Hindlimb muscle (tissue), 1 donor: ENCODE data around the gene MORC1. TPM values are rescaled to one million over a fixed set of nuclear protein-coding genes. Genes with fewer than 3 reads are reported as not detected.
"Not testable (repeated sequence)": the region's sequence is repeated elsewhere in the genome, so short reads cannot be mapped to it uniquely, and the experiment has no call there.

Experiments used
- DNase-seq: peaks from one replicate; pipeline ENCODE4 v3.0.0-alpha.2; 2013
- polyA plus RNA-seq: library from polyadenylated mRNA; unstranded; fragments of 120-200 nt; gene quantifications from one replicate; pipeline ENCODE4 v1.2.1, GENCODE V29; 2013; ENCODE audit not compliant: insufficient read length

The MORC1 gene
- polyA plus RNA-seq, 1 donor = not detected

DNA sequence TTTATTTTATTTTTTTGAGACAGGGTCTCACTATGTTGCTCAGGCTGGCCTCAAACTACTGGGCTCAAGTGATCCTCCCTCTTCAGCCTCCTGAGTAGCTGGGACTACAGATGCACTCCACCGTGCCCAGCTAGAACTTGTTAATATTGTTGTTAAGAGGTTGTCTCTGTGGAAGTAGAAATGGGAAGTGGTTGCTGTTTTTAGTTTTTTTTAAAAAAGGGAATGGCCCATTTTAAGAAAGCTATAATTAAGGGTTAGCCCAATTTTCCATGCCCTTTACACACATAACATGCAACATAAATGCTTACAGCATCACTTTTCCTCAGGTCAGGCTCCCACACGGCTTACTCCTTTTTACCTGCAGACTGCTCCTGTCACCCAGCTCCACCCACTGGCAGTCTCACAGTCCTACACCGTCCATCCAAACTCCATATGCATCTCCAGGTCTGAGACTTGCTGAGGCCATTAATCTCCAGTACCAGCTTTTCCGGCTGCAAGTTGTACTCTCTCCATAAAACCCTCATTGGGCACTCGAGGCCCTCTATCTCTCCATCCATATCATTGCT lies 19.8 kb downstream of the MORC1 start:
- no peak for DNase-seq

DNA sequence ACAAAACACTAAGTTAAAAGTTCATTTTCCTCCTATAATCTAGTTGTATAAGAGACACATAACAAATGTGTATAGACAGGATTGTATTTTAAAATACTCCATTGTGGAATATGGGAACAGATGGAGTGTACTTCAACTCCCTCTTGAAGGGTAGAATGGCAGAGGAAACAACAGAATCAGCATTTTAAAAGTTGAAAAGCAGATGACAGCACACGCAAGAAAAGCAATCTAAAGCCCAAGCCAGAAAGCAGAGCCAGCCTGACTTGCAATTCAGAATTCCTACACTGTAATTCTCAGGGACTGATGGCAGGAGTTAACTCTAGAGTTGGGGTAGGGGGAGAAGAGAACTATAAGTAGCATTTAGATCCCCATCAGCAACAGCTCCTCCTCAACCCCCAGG lies 22.8 kb downstream of the MORC1 start:
- no peak for DNase-seq

DNA sequence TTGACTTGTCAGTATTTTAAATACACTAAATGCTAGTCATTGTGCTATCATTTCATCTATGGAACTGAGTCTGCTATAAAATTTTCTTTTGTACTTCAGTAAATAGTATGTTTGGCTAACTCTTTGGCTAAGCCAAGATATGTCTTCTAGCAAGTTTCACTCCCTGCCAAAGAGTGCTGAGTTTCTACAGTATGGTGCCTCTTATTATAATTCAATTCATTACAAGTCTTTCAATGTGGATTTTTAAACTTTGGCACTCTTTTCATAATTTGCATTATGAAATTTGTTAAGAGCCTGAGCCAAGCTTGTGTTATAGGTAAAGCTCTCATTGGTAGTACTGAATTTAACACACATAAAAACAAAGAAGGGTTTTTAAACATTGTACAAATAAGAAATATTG lies 24.4 kb downstream of the MORC1 start:
- no peak for DNase-seq

DNA sequence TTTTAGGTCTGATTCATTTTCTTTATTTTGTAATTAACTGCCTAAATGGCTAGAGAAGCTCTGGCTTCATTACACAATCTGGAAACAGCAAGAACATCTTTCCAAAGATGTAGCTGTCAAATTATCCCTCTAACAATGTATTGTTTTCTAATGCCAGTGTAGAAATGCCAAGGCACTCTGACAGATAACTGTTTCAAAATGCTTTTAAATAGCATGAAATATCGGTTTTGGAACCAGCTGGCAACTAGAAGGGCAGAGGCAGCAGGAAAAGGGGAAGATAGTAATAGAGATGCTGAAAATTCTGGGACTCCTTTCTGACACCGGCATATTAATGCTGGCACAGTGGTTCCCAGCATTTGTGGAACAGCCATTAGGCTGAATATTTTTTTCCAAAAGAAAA lies 26.1 kb downstream of the MORC1 start:
- DNase-seq = no peak

DNA sequence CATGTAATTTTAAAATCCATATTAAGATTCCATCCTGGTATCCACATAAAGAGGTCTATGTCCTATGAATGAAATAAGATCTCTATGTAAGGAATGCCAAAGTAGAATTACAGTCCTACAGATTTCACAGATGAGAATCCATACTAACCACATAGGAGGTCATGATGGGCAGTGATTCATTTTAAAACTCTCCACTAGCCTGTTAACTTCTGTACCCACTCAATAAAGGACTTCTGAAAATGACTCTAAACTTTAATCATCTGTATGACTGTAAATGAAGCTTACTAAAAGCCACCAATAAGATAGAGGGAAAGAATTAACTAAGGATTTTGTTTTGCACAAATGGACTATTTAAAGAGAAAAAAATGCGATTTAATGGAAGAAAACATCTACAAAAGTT lies 28.7 kb downstream of the MORC1 start:
- no peak for DNase-seq

DNA sequence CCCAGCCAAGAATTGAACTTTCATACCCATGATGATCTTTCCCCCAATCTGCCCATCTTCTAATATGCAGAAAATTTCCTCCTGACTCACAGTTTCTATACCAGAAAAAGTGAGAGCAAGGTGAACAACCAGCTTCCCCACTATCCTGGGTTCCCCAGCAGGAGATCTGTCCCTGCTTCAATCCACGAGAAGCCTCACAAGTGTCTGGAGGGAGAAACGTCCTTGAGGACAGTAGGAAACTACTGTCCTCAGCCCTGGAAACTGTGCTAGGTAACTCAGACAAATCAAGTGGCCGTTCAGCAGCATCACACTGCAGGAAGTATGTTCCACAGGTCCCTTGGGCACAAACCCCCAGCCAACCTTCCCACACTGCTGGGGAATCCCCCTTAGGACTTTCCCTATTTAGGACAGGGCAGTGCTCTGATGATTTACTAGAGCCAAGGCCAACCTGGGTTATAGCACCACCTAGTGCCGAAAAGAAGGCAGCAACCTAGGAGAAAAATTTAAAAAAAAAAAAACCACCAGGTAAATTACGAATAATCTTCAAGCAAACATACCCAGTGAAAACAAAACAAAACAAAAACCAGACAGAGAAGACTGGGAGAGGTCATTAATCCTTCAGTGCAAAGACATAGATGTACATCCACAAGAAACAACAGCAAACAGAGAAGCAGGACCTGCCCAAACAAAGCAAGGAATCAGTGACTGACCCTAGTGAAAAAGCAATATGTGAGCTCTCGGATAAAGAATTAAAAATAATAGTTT lies 36.0 kb downstream of the MORC1 start:
- peak; percentile 9 for DNase-seq

DNA sequence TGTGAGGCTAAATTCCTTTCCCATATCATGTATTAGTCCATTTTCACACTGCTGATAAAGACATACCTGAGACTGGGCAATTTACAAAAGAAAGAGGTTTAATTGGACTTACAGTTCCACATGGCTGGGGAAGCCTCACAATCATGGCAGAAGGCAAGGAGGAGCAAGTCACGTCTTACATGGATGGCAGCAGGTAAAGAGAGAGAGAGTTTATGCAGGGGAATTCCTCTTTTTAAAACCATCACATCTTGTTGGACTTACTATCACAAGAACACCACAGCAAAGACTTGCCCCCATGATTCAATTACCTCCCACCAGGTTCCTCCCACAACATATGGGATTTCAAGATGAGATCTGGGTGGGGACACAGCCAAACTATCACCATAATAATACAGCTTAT lies 37.8 kb downstream of the MORC1 start:
- DNase-seq = not testable (repeated sequence)

DNA sequence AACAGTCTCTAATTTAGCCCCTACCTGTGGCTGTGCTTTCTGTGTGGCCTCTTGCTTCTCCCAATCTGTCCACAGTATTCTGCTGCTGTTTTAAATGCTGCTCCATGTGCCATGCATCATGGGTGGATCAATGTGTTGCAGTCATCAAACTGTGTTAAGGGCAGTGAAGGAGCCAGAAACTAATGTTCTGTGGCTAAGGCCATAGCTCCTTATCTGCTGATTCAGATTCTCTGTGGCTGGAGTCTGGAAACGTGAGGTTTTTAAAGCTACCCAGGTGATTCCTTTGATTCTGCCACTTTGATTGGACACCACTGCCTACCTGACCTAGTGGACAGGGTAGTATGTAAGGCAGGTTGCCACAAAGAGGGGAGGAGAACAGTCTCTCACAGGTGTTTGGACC lies 44.8 kb downstream of the MORC1 start:
- no peak for DNase-seq

DNA sequence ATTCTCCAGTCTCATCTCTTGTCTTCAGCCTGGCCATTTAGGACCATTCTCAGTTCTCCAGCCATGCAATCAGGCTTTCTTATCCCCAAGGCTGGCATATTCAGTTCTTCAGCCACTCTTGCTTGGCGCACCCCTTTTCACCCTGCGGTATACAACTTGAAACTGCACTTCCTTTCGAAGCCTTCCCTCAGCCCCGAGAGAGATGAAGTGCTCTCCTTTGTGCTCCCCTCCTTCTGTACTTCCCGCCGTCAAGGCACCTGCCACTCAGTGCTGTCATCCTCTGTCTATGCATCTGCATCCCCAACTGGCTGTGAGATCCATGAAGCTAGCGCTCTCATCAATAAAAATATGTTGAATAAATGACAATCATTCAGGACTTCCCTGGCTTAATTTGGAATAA lies 45.7 kb downstream of the MORC1 start:
- no peak for DNase-seq

DNA sequence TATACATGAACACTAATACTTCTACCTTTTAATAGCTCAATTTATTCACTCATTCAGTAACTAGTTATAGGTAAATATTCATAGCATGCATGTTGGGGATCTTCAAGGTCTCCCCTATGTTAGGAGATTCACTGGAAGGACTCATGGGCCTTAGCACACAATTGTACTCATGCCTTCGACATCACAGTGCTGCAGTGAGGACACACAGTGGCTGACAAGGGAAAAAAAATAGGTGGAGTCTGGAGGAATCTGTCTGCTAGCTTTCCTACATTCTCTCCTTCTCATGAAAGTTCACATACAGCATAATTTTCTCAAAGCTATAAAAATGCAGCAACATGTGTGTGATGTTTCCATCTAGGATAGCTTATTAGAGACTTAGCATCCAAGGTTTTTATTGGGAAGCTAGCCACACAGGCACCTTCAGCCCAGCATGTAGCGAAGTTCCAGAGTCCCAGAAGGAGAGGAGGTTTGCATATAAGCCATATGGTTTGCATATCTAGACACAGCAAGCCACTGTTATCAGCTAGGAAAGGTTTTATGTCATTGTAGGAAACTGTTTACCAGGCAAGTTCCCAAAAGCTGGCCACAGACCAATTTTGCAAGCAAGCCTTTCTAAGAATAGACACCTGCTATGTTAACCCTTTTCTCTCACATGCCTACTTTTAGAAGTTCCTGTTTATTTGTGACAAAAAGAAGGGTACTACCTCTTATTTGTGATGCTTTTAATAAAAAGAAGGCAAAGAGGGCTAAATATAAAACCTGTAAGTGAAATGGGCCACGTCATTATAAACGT lies 46.4 kb downstream of the MORC1 start:
- no peak for DNase-seq

DNA sequence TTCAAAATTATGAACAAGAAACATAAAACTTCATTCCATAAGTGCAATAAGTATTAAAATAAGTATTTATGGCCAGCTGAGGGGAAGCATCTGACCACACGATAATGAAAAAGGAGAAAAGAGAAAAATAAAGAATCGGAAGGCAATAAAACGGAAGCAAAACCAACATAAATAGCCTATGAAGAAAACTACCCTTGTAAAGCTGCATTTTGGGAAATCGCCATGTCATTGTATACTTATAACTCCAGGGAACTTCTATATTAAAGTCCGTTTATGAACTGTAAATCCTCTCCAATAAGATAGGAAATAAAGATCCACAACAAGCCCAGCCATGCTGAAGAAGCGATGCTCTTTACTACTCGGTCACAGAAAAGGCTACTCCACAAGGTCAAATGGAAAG lies 47.7 kb downstream of the MORC1 start:
- DNase-seq = no peak

DNA sequence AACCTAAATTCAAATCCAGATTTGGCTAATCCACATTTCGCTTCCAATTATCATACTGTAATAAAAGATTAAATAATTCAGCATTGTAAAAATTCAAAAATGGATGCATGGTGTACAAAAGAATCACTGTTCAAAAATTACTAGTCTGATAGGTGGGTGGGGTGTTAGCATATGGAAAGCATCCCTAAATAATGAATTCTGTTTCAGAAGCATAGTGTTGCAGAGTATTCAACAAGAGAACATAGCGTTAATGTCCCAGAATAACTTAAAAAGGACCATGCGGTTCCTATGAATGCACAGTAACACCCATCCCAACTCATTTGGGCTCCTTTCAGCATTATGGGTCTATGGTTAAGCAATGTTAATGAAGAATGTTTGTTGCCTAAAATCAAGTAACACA lies 51.1 kb downstream of the MORC1 start:
- no peak for DNase-seq

DNA sequence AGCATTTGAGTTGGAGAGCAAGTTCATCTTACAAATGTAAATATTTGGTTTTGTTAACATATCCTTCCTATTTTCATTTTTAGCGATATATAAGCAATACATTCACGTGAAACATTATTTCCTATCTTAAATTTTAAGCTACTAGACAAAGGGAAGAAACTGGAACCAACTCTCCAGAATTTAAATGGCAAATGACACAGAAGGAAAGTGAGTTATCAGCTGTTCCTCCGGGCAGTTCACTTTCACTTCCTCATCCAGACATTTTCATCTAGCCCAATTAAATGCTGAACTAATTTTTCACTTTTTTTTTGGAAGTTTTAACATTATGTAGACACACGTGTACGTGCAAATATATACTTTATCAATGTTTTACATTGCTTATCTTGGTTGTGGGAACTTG lies 58.7 kb downstream of the MORC1 start:
- DNase-seq = no peak

DNA sequence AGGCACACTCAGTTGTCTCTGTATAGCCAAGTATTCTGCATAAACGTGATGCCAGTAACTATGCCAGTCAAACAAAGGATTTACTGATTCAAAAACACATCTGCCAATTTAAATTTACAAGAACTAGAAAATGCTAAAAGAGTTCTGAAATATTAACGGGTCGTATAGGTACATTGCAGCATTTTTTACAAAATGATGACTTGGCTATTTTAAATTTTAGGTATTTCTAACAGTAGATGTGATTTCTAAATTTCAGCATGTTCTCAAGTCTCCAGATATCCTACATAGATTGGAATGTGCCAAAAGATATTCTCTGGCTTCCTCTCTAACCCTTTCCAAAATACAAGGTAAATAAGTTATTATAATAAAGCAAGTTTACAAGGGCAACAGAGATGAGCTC lies 60.3 kb downstream of the MORC1 start:
- DNase-seq = no peak

DNA sequence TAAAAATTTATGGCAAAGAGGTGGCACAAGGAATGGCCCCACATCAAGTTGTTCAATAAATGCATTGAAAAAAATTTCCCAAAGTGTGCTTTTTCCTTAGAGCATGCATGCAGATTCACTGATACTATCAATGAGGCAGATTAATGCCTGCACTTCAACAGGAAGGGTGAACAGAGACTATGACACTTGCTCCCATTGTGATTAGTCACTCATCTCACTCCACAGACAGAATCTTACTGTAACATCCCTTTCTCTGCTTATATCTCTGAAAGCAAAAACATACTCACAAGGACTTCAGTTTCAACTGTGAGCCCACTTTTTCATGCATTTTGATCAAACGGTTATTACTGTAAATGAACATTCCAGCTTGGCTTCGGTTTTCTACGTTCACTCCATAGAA lies 60.9 kb downstream of the MORC1 start:
- no peak for DNase-seq

DNA sequence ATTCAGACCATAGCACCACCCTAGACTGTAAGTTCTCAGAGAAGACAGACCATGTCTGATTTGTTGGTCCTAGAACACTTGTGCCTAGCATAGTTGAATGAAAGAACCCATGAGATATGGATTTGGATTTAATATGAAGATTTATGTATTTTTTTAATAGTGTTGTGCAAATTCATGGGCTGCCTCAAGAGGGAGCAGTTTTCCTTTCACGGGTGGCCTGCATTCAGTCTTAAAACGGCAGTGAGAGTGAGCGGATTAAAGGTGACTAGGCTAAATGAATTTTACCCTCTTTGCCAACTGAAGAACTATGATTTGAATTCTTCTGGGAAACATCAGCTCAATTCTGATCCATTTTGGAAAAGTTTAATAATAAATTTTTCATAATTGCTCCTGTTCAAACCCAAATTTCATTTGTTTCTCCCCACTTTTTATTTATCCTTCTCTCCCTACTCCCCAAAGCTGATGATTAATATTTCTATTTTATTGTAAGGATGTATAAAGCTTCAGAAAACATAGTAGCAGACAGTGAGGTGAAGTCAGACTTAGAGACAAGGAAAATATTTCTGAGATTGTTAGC lies 67.3 kb downstream of the MORC1 start:
- no peak for DNase-seq

DNA sequence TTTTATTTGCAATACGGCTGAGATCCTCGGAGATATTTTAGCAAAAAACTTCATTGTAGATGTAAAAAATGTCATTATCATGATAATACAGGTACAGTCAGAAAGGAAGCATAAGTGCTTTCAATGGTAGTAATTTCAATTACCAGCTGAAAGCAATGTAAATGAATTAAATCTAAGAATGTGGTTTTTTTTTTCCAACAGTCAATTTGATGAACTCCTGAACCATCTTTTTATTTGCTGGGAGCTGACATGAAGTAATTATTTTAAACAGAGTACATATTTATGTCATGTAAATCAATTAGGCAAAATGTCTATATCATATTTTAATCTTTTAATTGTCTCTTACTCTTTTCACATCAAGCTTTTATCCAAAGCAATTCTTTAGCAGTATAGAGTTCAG lies 70.6 kb downstream of the MORC1 start:
- DNase-seq = no peak

DNA sequence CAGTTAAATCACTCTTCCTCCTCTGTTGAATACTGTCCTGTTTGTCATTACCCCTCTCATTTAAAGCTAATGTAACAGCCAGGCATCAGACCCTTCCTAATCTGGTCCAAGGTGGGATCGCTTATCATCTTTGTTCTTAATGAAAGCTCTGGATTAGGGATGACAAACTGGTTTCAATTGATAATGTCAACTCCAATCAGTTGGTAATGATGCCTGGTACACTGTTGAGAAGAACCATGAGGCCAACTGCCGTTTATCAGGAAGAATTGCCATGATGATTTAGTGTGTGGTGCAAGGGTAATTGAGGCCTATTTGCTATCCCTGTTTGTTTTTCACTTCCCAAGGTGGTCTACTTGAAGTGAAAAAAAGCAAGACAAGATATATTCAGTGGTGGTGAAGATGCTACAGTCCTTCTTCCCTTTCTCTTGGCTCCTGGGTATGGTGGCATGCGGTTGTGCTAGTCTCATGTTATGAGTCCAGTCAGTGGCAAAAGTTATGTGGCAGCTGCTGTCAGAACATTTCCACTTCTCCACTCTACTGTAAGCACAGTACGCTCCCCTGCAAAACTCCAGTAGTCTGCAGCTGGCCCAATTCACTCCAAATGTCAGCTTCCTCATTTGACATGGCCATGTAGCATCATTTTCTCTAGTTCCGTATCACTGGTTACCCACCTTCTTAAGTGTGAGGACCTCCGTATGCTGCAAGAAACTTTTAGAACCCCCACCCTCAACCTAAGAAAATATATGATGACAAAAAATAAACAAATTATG lies 72.5 kb downstream of the MORC1 start:
- no peak for DNase-seq

DNA sequence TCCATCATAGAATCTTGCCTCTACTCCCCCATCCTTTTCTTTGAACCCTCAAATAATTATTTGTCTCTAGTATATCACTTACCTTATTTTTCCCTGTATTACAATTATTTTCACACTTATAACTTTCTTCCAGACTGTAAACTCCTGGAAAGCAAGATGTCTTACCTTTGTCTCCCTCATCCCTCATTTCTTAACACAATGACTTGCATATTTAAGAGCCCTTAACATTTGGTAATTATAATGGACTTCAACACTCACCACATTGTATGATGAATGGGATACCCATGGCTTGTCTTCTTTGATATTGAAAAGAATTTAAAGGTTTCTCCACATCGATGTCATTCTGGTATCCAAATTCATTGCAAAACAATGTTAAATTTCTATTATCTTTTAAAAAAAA lies 82.9 kb downstream of the MORC1 start:
- no peak for DNase-seq

DNA sequence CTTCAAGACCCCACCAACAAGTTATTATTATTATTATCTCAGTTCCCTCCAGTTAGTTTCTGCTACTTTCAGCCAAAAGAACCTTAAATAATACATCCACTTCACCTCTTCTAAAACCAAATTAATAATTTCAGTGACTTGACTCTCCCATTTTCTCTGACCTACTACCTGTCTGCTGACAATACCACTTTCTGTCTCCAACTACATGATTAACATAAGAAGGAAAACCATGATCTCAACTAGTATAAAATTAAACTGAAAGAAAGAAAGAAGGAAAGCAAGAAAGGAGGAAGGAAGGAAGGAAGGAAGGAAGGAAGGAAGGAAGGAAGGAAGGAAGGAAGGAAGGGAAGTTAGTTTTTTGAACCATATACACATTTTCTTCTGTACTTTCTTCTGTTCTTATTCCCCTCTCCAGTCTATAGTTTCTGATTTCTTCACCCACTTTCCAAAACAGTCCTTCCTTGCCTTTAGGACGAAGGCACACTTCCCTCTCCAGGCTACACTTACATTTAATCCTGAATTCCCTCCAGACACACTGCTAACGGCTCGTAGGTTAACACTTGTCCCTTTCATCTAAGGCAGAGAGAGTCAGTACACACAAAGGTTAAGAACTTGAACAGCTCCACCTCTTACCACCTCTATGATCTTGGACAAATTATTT lies 84.8 kb downstream of the MORC1 start:
- DNase-seq = no peak

DNA sequence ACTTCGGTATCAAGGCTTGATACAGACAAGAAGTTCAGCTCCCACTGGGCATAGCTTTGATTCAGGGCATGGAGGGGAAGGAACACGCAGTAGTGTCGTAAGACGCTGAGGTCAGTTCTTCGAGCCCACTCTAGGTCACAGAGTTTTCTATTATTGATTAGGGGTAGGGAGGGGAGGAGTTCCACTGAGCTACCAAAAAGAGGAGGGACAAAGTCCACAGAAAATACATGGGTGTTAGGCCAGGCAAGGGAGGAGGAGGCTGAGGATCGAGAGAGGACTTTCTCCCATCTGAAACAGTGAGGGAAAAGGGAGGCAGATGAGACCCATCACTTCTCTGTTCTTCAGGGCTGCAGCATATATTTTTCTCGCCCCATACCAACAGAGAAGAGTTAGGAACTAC lies 89.2 kb downstream of the MORC1 start:
- no peak for DNase-seq

DNA sequence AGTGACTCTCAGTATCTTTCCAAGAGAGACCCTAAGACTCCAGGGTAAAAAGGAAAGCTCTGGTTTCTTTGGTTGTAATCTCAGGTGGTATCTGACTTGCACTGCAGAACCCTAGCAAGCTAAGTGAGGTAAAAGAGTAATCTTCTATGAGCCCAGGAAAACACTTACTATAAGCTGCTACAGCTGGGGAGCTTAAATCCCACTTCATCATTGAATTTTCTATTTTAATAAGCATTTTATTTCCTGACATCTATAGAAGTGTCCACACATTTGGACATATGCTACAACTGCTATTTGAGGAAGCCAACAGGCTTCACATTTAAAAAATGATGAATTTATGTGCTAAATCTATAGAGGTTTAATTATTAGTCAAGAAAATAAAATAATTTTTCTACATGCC lies 91.1 kb downstream of the MORC1 start:
- no peak for DNase-seq
